Stomach (tissue), 9 donors: ENCODE data around the gene NPR2. TPM values are rescaled to one million over a fixed set of nuclear protein-coding genes. Genes with fewer than 3 reads are reported as not detected.
A peak's percentile ranks its signal among the peaks of the same experiment; 100 is the strongest.

Experiments used
- DNase-seq, 2 donors: peaks; one replicate each; pipeline versions ENCODE4 v3.0.0 to v3.0.0-alpha.2; 2013 to 2019
- H3K27ac ChIP-seq, 5 donors: fragments of 200-600 bp in 4 of 5; sonication (generic) in 4 of 5; one replicate each; pipeline ENCODE4 v1.5.1; 2013 to 2019; ENCODE audit warnings: mild to moderate bottlenecking in 1 of 5, moderate library complexity in 1 of 5
- H3K27me3 ChIP-seq, 3 donors: fragments of 200-600 bp; sonication (generic); one replicate each; pipeline ENCODE4 v1.5.1; 2017 to 2019; ENCODE audit warnings: mixed run types in 1 of 3
- H3K36me3 ChIP-seq, 4 donors: fragments of 200-600 bp; sonication (generic); 1 replicate in 3 of 4; 2 replicates in 1 of 4; pipeline ENCODE4 v1.5.1; 2016 to 2019
- H3K4me1 ChIP-seq, 4 donors: fragments of 200-600 bp; sonication (generic); one replicate each; pipeline ENCODE4 v1.5.1; 2016 to 2019
- H3K4me3 ChIP-seq, 4 donors: fragments of 200-600 bp; sonication (generic) in 3 of 4; one replicate each; pipeline ENCODE4 v1.5.1; 2016 to 2019; ENCODE audit warnings: mild to moderate bottlenecking in 1 of 4
- H3K9me3 ChIP-seq, 4 donors: fragments of 200-600 bp; sonication (generic); one replicate each; pipeline ENCODE4 v1.5.1; 2016 to 2019
- CTCF ChIP-seq, 7 experiments: fragments of 450-650 bp in 4 of 7; fragments of 200-600 bp in 3 of 7; sonication (generic) in 3 of 7; IDR thresholded peaks; one replicate each; pipeline ENCODE4 v1.5.1; 2016 to 2019; ENCODE audit warnings: antibody characterized with exemption in 7 of 7, control low read depth in 2 of 7, mild to moderate bottlenecking in 1 of 7
- EP300 ChIP-seq: sonication (generic); formaldehyde crosslinking; IDR thresholded peaks from one replicate; pipeline ENCODE4 v1.6.1; 2017; ENCODE audit warnings: antibody characterized with exemption
- POLR2A ChIP-seq, 4 donors: fragments of 450-650 bp; IDR thresholded peaks; one replicate each; pipeline ENCODE4 v1.6.1; 2016; ENCODE audit warnings: antibody characterized with exemption in 4 of 4, control low read depth in 2 of 4, mild to moderate bottlenecking in 1 of 4, moderate library complexity in 1 of 4
- POLR2AphosphoS5 ChIP-seq, 3 donors: sonication (generic); formaldehyde crosslinking; IDR thresholded peaks; one replicate each; pipeline ENCODE4 v1.6.1; 2016; ENCODE audit warnings: antibody characterized with exemption in 3 of 3
- WGBS, 5 donors: extraction: QIAGEN DNeasy Blood & Tissue Kit in 3 of 5; methylation state at CpG; one replicate each; pipeline versions ENCODE4 v1.1.5 to v1.1.7; 2013 to 2018; 5-methylcytosine and 5-hydroxymethylcytosine counted together
- intact Hi-C: fragments of 100-400 bp; cut with DNase I; formaldehyde crosslinking; loops from one replicate; pipeline ENCODE4 v1.15.1; 2023; ENCODE audit warnings: low total_unique reads
- polyA plus RNA-seq, 3 donors: library from polyadenylated mRNA; stranded (reverse); fragments of 200-250 nt; gene quantifications; one replicate each; pipeline ENCODE4 v1.2.3, GENCODE V29; 2013
- total RNA-seq, 5 donors: library from RNA; depleted of rRNA; stranded (reverse); fragments of >200 nt; gene quantifications; one replicate each; pipeline versions ENCODE4 v1.1.0 to v1.2.3, GENCODE V29; 2014 to 2016
- donor health status: healthy with polysubstance abuse.
- donor health status: Bipolar disorder and iron deficiency.
- donor health status: healthy.

Gene NPR2
- total and polyA plus RNA-seq, 8 donors, result 3.1 to 75.5 (median 9.7) TPM

GRCh38 chr9:35792826-35793225, 1.4 kb downstream of the NPR2 start:
- Histone ChIP-seq H3K9me3 (no peaks in the 10 kb centered on the region), H3K4me3 (peak overlapping the region in 2 of 4 donors; percentile 2 to 47), H3K27me3 (peaks cover 0 to 5% (median 0%) of the 10 kb centered on the region in 3 donors), H3K27ac (peak overlapping the region in 1 of 5 donors; percentile 84), H3K4me1 (peaks cover 37 to 67% (median 49%) of the 10 kb centered on the region in 4 donors), H3K36me3 (peaks cover 0 to 5% (median 0%) of the 10 kb centered on the region in 4 donors)
- no peak for TF ChIP-seq EP300
- TF ChIP-seq POLR2A (IDR thresholded peaks at IDR 0.05), result no peak
- no peak for TF ChIP-seq CTCF (IDR thresholded peaks at IDR 0.05)
- no peak for TF ChIP-seq POLR2AphosphoS5 (IDR thresholded peaks at IDR 0.05)
- intact Hi-C loops, result loop anchor here (5.0 kb wide), 1 partner anchor 89 kb away; no protein-coding TSS in a partner anchor
- DNase-seq, result no peak
- 82 to 94% (median 92%) methylated on average over 8 to 14 of the region's 14 CpGs for WGBS, 5 donors

- no peak for TF ChIP-seq POLR2AphosphoS5 (IDR thresholded peaks at IDR 0.05)
- no peak for TF ChIP-seq EP300
- TF ChIP-seq CTCF (IDR thresholded peaks at IDR 0.05), result no peak
- no peak for TF ChIP-seq POLR2A (IDR thresholded peaks at IDR 0.05)
- Histone ChIP-seq H3K27me3 (peaks cover 0 to 5% (median 0%) of the 10 kb centered on the region in 3 donors), H3K27ac (peak overlapping the region in 2 of 5 donors; percentile 14 to 84), H3K9me3 (no peaks in the 10 kb centered on the region), H3K4me1 (peaks cover 37 to 74% (median 49%) of the 10 kb centered on the region in 4 donors), H3K36me3 (peaks cover 0 to 5% (median 0%) of the 10 kb centered on the region in 4 donors), H3K4me3 (no peak overlapping the region)
- DNase-seq, result no peak
- WGBS, 5 donors, result 63 to 90% (median 78%) methylated on average over 2 of the region's 2 CpGs
- intact Hi-C loops, result loop anchor here (5.0 kb wide), 1 partner anchor 89 kb away; no protein-coding TSS in a partner anchor
Measured at GRCh38 chr9:35793461-35793860, 2.1 kb downstream of the NPR2 start.

- no peak for DNase-seq
- no peak for TF ChIP-seq POLR2A (IDR thresholded peaks at IDR 0.05)
- TF ChIP-seq CTCF (IDR thresholded peaks at IDR 0.05), result no peak
- TF ChIP-seq EP300, result no peak
- no peak for TF ChIP-seq POLR2AphosphoS5 (IDR thresholded peaks at IDR 0.05)
- Histone ChIP-seq H3K9me3 (no peaks in the 10 kb centered on the region), H3K27ac (no peak overlapping the region), H3K4me3 (no peak overlapping the region), H3K4me1 (peaks cover 30 to 69% (median 43%) of the 10 kb centered on the region in 4 donors), H3K27me3 (peaks cover 0 to 5% (median 0%) of the 10 kb centered on the region in 3 donors), H3K36me3 (peaks cover 0 to 18% (median 14%) of the 10 kb centered on the region in 4 donors)
- intact Hi-C loops, result no loop called here
Measured at GRCh38 chr9:35795695-35796094, 4.3 kb downstream of the NPR2 start.

- WGBS, 5 donors, result 71 to 82% (median 75%) methylated on average over 6 of the region's 6 CpGs
- intact Hi-C loops, result no loop called here
Measured at GRCh38 chr9:35797311-35798109, 6.1 kb downstream of the NPR2 start.

More at GRCh38 chr9:35797311-35798109, 6.1 kb downstream of the NPR2 start:
- H3K4me3 ChIP-seq, result no peak overlapping the region
- H3K9me3 ChIP-seq, result no peaks in the 10 kb centered on the region
- no peak overlapping the region for H3K27ac ChIP-seq
- peaks cover 14 to 53% (median 26%) of the 10 kb centered on the region in 4 donors for H3K4me1 ChIP-seq
- peaks cover 5 to 36% (median 32%) of the 10 kb centered on the region in 4 donors for H3K36me3 ChIP-seq
- no peak for DNase-seq
- no peak for TF ChIP-seq EP300
- no peak for TF ChIP-seq CTCF (IDR thresholded peaks at IDR 0.05)
- no peak for TF ChIP-seq POLR2AphosphoS5 (IDR thresholded peaks at IDR 0.05)
- TF ChIP-seq POLR2A (IDR thresholded peaks at IDR 0.05), result no peak
- H3K27me3 ChIP-seq, result no peaks in the 10 kb centered on the region
